NCI-H2081 (cell line): ENCODE data around the gene FXN.
A peak's percentile ranks its signal among the peaks of the same experiment; 100 is the strongest.

Experiments
- DNase-seq, 2 experiments: peaks; one replicate each; lab custom pipeline; 2025; lab: John Stamatoyannopoulos, UW

The FXN gene

GRCh38 chr9:69140123-69140735 lies 104.7 kb downstream of the FXN start:
- no peak for DNase-seq

GRCh38 chr9:69141851-69142250 lies 106.3 kb downstream of the FXN start:
- DNase-seq: no peak

DNA sequence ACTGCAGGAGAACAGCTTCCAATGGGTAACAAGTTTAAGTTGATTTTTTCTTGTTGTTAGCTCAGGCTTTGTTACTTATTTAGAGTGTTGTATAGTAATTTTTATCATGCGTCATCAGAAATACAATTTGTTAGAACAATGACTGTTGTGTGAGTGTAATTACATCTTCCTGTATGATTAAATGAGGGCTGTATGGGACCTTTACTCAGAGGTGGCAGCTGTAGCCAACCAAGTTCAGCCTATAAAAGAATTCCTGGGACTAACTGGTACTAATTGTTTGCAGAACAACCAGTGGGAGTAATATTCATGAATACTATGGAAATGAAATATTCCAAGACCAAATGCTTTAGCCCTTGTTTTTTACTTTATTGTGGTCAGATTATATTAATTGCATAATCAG lies 107.7 kb downstream of the FXN start:
- DNase-seq: no peak

DNA sequence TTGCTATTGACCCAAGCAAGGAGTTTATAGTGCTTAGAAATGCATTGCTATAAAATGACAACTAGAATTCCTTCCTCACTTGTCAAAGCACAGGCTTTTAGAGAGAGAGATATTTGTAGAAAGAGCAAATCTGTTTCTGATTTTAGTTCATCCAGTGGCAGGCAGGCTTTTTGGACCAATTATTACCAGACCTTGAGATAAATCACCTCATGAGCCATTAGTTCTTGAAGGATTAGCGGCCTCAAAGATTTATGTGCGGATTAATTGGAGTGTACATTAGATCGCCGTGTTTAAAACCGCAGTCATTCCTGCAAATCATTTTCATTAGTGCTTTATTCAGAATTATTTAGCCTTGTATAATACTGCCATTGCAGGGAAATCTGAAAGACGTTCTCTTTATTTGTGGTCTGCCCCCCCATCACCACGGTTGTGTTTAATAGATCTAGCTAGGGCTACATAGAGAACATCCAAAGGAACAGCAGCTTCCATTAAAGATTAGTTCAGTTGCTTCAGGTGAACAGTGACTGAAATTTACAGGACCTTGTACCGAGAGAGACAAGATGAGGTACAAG lies 109.7 kb downstream of the FXN start:
- DNase-seq: peak in 1 of 2 experiments; percentile 6

- DNase-seq: no peak
These were observed 111.7 kb downstream of the FXN start for GRCh38 chr9:69147041-69147834.

- DNase-seq: peak; percentile 24 to 57
These were observed 113.8 kb downstream of the FXN start for GRCh38 chr9:69149321-69149807.
